CD8-positive, alpha-beta memory T cell (primary cell): ENCODE results near the gene TLCD3B. TPM values are rescaled to one million over a fixed set of nuclear protein-coding genes. Genes with fewer than 3 reads are reported as not detected.

Experiments used
- CTCF ChIA-PET: fragments of 350-600 bp; sonication (Branson Sonifier 250); formaldehyde crosslinking; loops from one replicate; lab custom pipeline; 2021; ENCODE audit warnings: antibody characterized with exemption; lab: Charles Lee
- POLR2A ChIA-PET: fragments of 350-600 bp; sonication (Branson Sonifier 250); formaldehyde crosslinking; loops from one replicate; lab custom pipeline; 2021; ENCODE audit warnings: antibody characterized with exemption; lab: Charles Lee
- DNase-seq, 5 donors: peaks; one replicate each; pipeline versions ENCODE4 v3.0.0 to v3.0.0-alpha.2; 2020 to 2022; ENCODE audit warnings: mixed read lengths in 1 of 5
- H3K27ac ChIP-seq: one replicate; pipeline ENCODE4 v1.7.0; 2013; ENCODE audit warnings: low read depth, mild to moderate bottlenecking, low read length, moderate library complexity
- H3K27me3 ChIP-seq: 2 replicates; pipeline ENCODE4 v1.7.0; 2013; ENCODE audit warnings: low read length, mild to moderate bottlenecking; ENCODE audit not compliant: insufficient read depth, poor library complexity, severe bottlenecking
- H3K36me3 ChIP-seq: 2 replicates; pipeline ENCODE4 v1.7.0; 2013; ENCODE audit warnings: mild to moderate bottlenecking, low read length, moderate library complexity; ENCODE audit not compliant: insufficient read depth
- H3K4me1 ChIP-seq: 2 replicates; pipeline ENCODE4 v1.7.0; 2013; ENCODE audit warnings: mild to moderate bottlenecking, low read length, moderate library complexity; ENCODE audit not compliant: insufficient read depth
- H3K4me3 ChIP-seq: 2 replicates; pipeline ENCODE4 v1.7.0; 2013; ENCODE audit warnings: mild to moderate bottlenecking, low read length
- H3K9me3 ChIP-seq: 2 replicates; pipeline ENCODE4 v1.7.0; 2013; ENCODE audit warnings: mild to moderate bottlenecking, low read length
- H3K27ac Mint-ChIP-seq, 8 donors: one replicate each; pipeline ENCODE4 v1.8.0; 2020 to 2021; ENCODE audit warnings: mixed read lengths in 8 of 8, mild to moderate bottlenecking in 6 of 8, inconsistent platforms in 3 of 8, moderate library complexity in 3 of 8
- H3K27me3 Mint-ChIP-seq, 2 donors: one replicate each; pipeline ENCODE4 v1.8.0; 2020 to 2021; ENCODE audit warnings: mixed read lengths in 2 of 2, mild to moderate bottlenecking in 1 of 2, moderate library complexity in 1 of 2
- H3K36me3 Mint-ChIP-seq, 3 donors: one replicate each; pipeline ENCODE4 v1.8.0; 2020 to 2021; ENCODE audit warnings: mixed read lengths in 3 of 3, inconsistent platforms in 1 of 3, mild to moderate bottlenecking in 1 of 3
- H3K4me1 Mint-ChIP-seq, 3 donors: one replicate each; pipeline ENCODE4 v1.8.0; 2020 to 2021; ENCODE audit warnings: mixed read lengths in 3 of 3, inconsistent platforms in 1 of 3, mild to moderate bottlenecking in 1 of 3
- H3K4me3 Mint-ChIP-seq, 7 donors: one replicate each; pipeline ENCODE4 v1.8.0; 2020 to 2021; ENCODE audit warnings: mixed read lengths in 7 of 7, mild to moderate bottlenecking in 6 of 7, moderate library complexity in 4 of 7, inconsistent platforms in 2 of 7
- H3K9me3 Mint-ChIP-seq, 5 donors: one replicate each; pipeline ENCODE4 v1.8.0; 2020 to 2022; ENCODE audit warnings: mixed read lengths in 5 of 5, mild to moderate bottlenecking in 3 of 5, moderate library complexity in 2 of 5, inconsistent platforms in 1 of 5
- polyA plus RNA-seq: library from polyadenylated mRNA; unstranded; fragments of 300-500 nt; fragmentation: Illumina TruSeq; gene quantifications from one replicate; pipeline ENCODE4 v1.2.3, GENCODE V29; 2021
- total RNA-seq, 2 experiments: library from RNA; stranded (reverse); gene quantifications; one replicate each; pipeline ENCODE4 v1.2.3, GENCODE V29; 2021

Gene TLCD3B
- total and polyA plus RNA-seq, 3 experiments from 2014 or later = 0.55 to 0.84 TPM; not detected in 1

DNA sequence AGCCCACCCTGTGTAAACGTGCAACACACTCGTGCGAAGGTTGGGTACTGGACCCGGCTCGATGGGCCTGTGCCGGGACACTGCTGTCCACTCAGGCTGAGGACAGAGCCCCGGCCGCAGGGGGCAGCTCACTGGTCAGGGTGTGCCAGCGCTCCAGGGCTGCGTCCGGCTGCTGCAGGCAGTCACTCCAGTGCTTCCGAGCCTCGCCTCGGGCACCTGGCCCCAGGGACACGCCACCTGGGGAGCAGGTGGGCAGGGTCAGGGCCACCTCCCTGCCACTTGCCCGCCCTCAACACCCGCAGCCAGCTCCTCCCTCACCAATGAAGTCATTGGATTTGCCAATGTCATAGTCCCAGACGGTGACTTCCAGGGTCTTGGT lies 25.0 kb downstream of the TLCD3B start:
- Histone ChIP-seq H3K36me3 (no peaks in the 10 kb centered on the region), H3K27me3 (peaks cover 7% of the 10 kb centered on the region), H3K4me3 (no peak overlapping the region), H3K27ac (no peak overlapping the region), H3K9me3 (no peaks in the 10 kb centered on the region), H3K4me1 (peaks cover 6% of the 10 kb centered on the region)
- ChIA-PET POLR2A (interaction anchor here (0.8 kb wide), 1 partner anchor 306 kb away, joined by 3 read pairs; no protein-coding TSS in a partner anchor), CTCF (interaction anchor here (0.8 to 2.1 kb wide), 9 partner anchors 10 to 314 kb away, joined by 3 to 8 read pairs (median 5); partner anchors contain the start of genes INO80E and KCTD13)
- Mint-ChIP-seq H3K27ac (no peak overlapping the region), H3K4me3 (no peak overlapping the region), H3K27me3 (peaks cover 10 to 22% of the 10 kb centered on the region in 2 donors), H3K4me1 (peaks cover 0 to 11% (median 8%) of the 10 kb centered on the region in 3 donors), H3K9me3 (no peaks in the 10 kb centered on the region), H3K36me3 (peaks cover 0 to 23% (median 3%) of the 10 kb centered on the region in 3 donors)
- no peak for DNase-seq

DNA sequence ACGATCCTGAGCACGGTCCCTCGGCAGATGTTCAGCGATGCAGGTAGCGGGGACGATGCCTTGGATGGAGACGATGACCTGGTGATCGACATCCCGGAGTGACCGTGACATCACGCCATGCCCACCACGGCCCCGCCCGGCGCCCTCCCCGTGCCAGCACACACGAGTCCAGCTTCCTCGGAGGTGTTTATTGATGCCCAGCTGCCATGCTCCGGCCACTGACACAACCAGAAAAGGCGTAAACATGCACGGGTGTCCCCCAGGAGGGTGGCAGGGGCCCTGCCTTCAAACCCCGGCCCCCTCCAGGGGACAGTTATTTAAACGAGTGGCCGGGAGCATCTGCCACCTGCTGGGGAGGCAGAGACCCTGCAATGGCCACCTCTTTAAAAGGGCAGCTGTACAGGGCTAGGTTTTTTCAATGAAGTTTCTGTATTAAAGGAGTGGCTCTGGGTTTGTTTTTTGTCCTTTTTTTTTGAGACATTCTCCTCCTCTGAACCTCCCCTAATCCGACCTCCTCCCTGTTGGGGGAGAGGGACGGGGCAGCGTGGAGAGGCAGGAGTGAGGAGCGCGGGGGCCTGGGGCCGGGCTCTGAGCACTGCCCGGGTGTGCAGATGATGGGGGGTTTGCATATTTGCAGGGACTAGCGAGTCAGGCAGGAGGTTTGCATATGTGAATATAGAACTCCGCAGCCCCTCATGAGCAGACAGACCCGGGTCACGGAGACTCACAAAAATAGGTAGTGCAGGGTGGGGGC lies 25.6 kb downstream of the TLCD3B start:
- DNase-seq = peak in 4 of 5 donors; percentile 22 to 61 (median 40)
- Mint-ChIP-seq H3K27me3 (peaks cover 10 to 21% of the 10 kb centered on the region in 2 donors), H3K4me1 (peaks cover 0 to 10% (median 6%) of the 10 kb centered on the region in 3 donors), H3K9me3 (no peaks in the 10 kb centered on the region), H3K36me3 (peaks cover 0 to 24% (median 3%) of the 10 kb centered on the region in 3 donors), H3K27ac (no peak overlapping the region), H3K4me3 (no peak overlapping the region)
- H3K27me3 ChIP-seq = peaks cover 5% of the 10 kb centered on the region
- H3K9me3 ChIP-seq = no peaks in the 10 kb centered on the region
- H3K4me1 ChIP-seq = peaks cover 5% of the 10 kb centered on the region
- no peak overlapping the region for H3K4me3 ChIP-seq
- H3K27ac ChIP-seq = no peak overlapping the region
- ChIA-PET CTCF (interaction anchor here (0.8 to 2.1 kb wide), 10 partner anchors 9 to 314 kb away, joined by 3 to 8 read pairs (median 4); partner anchors contain the start of genes INO80E, KCTD13 and TLCD3B), POLR2A (interaction anchor here (0.8 kb wide), 1 partner anchor 305 kb away, joined by 3 read pairs; no protein-coding TSS in a partner anchor)
- no peaks in the 10 kb centered on the region for H3K36me3 ChIP-seq

- H3K27ac ChIP-seq = no peak overlapping the region
- H3K27me3 ChIP-seq = no peaks in the 10 kb centered on the region
- no peak for DNase-seq
- H3K27me3 Mint-ChIP-seq = peaks cover 10 to 15% of the 10 kb centered on the region in 2 donors
- CTCF ChIA-PET = interaction anchor here (0.8 to 2.1 kb wide), 9 partner anchors 8 to 313 kb away, joined by 3 to 8 read pairs (median 3); partner anchors contain the start of genes INO80E and TLCD3B
- H3K4me1 Mint-ChIP-seq = peaks cover under 1 to 8% (median 1%) of the 10 kb centered on the region in 3 donors
- H3K4me3 Mint-ChIP-seq = no peak overlapping the region
- no peaks in the 10 kb centered on the region for H3K9me3 Mint-ChIP-seq
- peaks cover 0 to 29% (median 3%) of the 10 kb centered on the region in 3 donors for H3K36me3 Mint-ChIP-seq
- no peak overlapping the region for H3K4me3 ChIP-seq
- no peaks in the 10 kb centered on the region for H3K4me1 ChIP-seq
- POLR2A ChIA-PET = no interaction called here
- H3K27ac Mint-ChIP-seq = no peak overlapping the region
- no peaks in the 10 kb centered on the region for H3K9me3 ChIP-seq
- no peaks in the 10 kb centered on the region for H3K36me3 ChIP-seq
Measured at GRCh38 chr16:30004811-30005242, 26.2 kb downstream of the TLCD3B start.

DNA sequence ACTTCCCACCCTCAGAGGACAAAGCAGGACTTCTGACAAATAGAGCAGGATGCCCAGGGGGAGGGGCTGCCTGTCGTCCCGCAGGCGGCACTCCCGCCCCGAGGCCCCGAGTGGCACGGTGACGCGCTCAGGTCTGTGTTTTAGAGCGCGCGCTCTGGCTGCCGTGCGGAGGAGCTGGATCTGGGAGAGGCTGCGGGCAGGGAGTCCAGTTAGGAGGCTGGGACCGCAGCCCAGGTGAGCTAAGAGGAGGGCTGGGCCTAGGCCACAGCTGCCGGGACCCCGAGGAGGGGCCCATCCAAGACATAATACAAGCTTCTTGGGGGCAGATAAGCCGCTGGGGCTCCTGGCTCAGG lies 26.7 kb downstream of the TLCD3B start:
- ChIA-PET POLR2A (no interaction called here), CTCF (interaction anchor here (0.8 to 2.1 kb wide), 6 partner anchors 27 to 313 kb away, joined by 3 to 8 read pairs (median 4); partner anchors contain the start of gene TLCD3B)
- Histone ChIP-seq H3K36me3 (peaks cover 4% of the 10 kb centered on the region), H3K27me3 (no peaks in the 10 kb centered on the region), H3K27ac (no peak overlapping the region), H3K4me1 (no peaks in the 10 kb centered on the region), H3K9me3 (no peaks in the 10 kb centered on the region), H3K4me3 (no peak overlapping the region)
- Mint-ChIP-seq H3K9me3 (no peaks in the 10 kb centered on the region), H3K4me1 (peaks cover 5 to 11% (median 6%) of the 10 kb centered on the region in 3 donors), H3K4me3 (no peak overlapping the region), H3K36me3 (peaks cover 0 to 33% (median 3%) of the 10 kb centered on the region in 3 donors), H3K27ac (no peak overlapping the region), H3K27me3 (peaks cover 7 to 12% of the 10 kb centered on the region in 2 donors)
- no peak for DNase-seq

DNA sequence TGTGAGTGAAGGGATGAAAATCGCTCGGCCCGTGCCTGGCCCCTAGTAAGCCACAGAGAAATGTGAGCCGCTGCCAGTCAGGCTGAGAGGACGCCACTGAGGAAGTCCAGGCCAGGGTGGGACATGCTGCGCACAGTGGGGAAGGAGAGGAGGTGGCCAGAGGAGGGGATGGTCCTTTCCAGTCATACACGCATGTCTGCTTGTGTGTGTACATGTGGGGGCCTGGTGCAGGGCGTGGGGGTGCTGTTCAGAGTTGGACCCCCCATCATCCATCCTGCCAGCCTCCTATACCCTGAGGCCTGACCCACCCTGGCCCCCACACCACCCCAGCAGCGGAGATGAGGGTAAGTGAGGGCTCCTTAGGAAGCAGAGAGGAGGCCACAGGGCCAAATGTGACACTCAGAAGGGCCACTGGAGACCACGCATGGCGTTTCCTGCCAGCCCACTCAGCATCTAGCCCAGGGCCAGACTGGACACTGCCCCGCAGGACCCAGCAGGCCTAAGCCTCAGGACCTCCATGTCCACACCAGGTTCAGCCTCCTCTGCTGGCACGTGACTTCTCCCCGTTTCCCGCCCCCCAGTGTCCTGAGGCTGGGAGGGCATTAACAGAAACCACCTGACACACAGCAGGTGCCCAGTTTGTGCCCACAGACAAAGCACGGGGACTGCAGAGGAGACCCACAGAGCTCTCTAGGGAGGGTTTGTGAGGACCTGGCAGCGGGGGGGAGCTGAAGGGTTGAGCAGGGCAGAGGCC lies 27.2 kb downstream of the TLCD3B start:
- CTCF ChIA-PET = interaction anchor here (0.8 to 2.1 kb wide), 4 partner anchors 116 to 304 kb away, joined by 3 to 8 read pairs (median 4); no protein-coding TSS in a partner anchor
- peaks cover 10 to 11% (median 11%) of the 10 kb centered on the region in 3 donors for H3K4me1 Mint-ChIP-seq
- no peak overlapping the region for H3K4me3 Mint-ChIP-seq
- POLR2A ChIA-PET = no interaction called here
- no peak for DNase-seq
- Histone ChIP-seq H3K4me1 (no peaks in the 10 kb centered on the region), H3K4me3 (no peak overlapping the region), H3K27me3 (no peaks in the 10 kb centered on the region), H3K9me3 (no peaks in the 10 kb centered on the region), H3K27ac (no peak overlapping the region), H3K36me3 (peaks cover 4% of the 10 kb centered on the region)
- H3K27ac Mint-ChIP-seq = no peak overlapping the region
- H3K27me3 Mint-ChIP-seq = peaks cover 4 to 6% of the 10 kb centered on the region in 2 donors
- H3K9me3 Mint-ChIP-seq = no peaks in the 10 kb centered on the region
- peaks cover 0 to 39% (median 3%) of the 10 kb centered on the region in 3 donors for H3K36me3 Mint-ChIP-seq

GRCh38 chr16:30002614-30003346 lies 28.3 kb downstream of the TLCD3B start:
- Mint-ChIP-seq H3K27ac (peak overlapping the region in 2 of 8 donors; percentile 12 to 75), H3K27me3 (no peaks in the 10 kb centered on the region), H3K4me1 (peaks cover 15 to 20% (median 19%) of the 10 kb centered on the region in 3 donors), H3K4me3 (peak overlapping the region in 2 of 7 donors; percentile 33 to 71), H3K9me3 (no peaks in the 10 kb centered on the region), H3K36me3 (peaks cover 0 to 46% (median 3%) of the 10 kb centered on the region in 3 donors)
- POLR2A ChIA-PET = no interaction called here
- DNase-seq = no peak
- peaks cover 4% of the 10 kb centered on the region for H3K36me3 ChIP-seq
- no peak overlapping the region for H3K4me3 ChIP-seq
- CTCF ChIA-PET = interaction anchor here (1.2 kb wide), 1 partner anchor 303 kb away, joined by 4 read pairs; no protein-coding TSS in a partner anchor
- no peaks in the 10 kb centered on the region for H3K9me3 ChIP-seq
- no peaks in the 10 kb centered on the region for H3K27me3 ChIP-seq
- H3K27ac ChIP-seq = no peak overlapping the region
- no peaks in the 10 kb centered on the region for H3K4me1 ChIP-seq
